ENCODE results near the gene LRRN3.
A peak's percentile ranks its signal among the peaks of the same experiment; 100 is the strongest.

DNA sequence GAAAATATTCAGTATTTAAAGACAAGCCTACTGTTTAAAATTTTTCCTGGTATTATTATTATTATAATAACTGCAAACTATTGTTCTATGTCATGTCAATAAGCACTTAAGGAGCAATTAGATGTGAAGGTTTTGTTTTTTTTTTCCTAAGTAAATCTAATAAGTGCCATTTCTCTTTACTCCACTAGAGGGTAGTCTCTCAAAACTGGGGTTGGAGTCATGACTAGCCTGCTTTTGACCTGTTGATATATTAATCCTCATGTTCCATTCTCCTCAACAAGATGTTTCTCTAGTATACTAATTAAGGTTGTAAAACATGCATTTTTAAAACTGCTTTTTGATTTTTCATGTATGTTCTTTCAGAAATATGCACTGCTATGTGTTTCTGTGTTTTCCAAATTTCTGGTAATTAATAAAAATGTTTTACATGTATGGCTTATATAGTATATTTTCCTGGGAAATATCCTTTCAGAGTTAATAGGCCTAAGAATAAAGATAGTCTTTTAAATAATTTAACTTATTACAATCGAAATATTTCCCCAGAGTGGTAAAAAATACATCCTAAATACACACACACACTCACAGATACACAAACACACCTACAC, 1.0 kb upstream of the LRRN3 start:
- TF ChIP-seq, protein P1, sequence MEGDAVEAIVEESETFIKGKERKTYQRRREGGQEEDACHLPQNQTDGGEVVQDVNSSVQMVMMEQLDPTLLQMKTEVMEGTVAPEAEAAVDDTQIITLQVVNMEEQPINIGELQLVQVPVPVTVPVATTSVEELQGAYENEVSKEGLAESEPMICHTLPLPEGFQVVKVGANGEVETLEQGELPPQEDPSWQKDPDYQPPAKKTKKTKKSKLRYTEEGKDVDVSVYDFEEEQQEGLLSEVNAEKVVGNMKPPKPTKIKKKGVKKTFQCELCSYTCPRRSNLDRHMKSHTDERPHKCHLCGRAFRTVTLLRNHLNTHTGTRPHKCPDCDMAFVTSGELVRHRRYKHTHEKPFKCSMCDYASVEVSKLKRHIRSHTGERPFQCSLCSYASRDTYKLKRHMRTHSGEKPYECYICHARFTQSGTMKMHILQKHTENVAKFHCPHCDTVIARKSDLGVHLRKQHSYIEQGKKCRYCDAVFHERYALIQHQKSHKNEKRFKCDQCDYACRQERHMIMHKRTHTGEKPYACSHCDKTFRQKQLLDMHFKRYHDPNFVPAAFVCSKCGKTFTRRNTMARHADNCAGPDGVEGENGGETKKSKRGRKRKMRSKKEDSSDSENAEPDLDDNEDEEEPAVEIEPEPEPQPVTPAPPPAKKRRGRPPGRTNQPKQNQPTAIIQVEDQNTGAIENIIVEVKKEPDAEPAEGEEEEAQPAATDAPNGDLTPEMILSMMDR (IDR thresholded peaks at IDR 0.05; ENCODE audit: poor library complexity) = peak; percentile 71
- TF ChIP-seq EZH2phosphoT487 (IDR thresholded peaks at IDR 0.05; ENCODE audit: low read depth, severe bottlenecking, unreplicated experiment) (no peak), EZH2 (IDR thresholded peaks at IDR 0.05; ENCODE audit: borderline replicate concordance) (no peak)

All from hepatocyte (in vitro differentiated cells).